ENCODE results near the gene TUBA4A. TPM values are rescaled to one million over a fixed set of nuclear protein-coding genes. Genes with fewer than 3 reads are reported as not detected.

The TUBA4A gene
- total and polyA plus RNA-seq, 7 donors: 47.1 to 109 (median 74.4) TPM

GRCh38 chr2:219218217-219218731 is 35.4 kb downstream of the TUBA4A start:
- intact Hi-C loops (cut with DNase I): loop anchor here (2.0 to 5.0 kb wide), 4 partner anchors 34 to 59 kb away; partner anchors contain the start of genes CNPPD1, DNAJB2, NHEJ1 and TUBA4A
- Histone ChIP-seq H3K27ac (peak overlapping the region; percentile 84 to 98 (median 96)), H3K4me3 (peak overlapping the region; percentile 41 to 62 (median 54)), H3K27me3 (no peaks in the 10 kb centered on the region), H3K9me3 (no peaks in the 10 kb centered on the region), H3K4me1 (peaks cover 0 to 37% (median 32%) of the 10 kb centered on the region in 4 donors), H3K36me3 (peaks cover 32 to 56% (median 52%) of the 10 kb centered on the region in 4 donors)
- 0 to 2% methylated on average over 37 of the region's 37 CpGs for WGBS, 2 donors
- TF ChIP-seq EP300 (IDR thresholded peaks at IDR 0.05) (peak in 1 of 4 donors; percentile 12), POLR2AphosphoS5 (IDR thresholded peaks at IDR 0.05) (peak in 2 of 4 donors; percentile 22 to 56), POLR2A (IDR thresholded peaks at IDR 0.05) (peak in 1 of 2 donors; percentile 34), CTCF (IDR thresholded peaks at IDR 0.05) (no peak)
- peak; percentile 90 for DNase-seq

- intact Hi-C loops (cut with DNase I): loop anchor here (5.0 kb wide), 2 partner anchors 36 to 61 kb away; partner anchors contain the start of genes DNAJB2, TUBA4A and TUBA4B
- TF ChIP-seq POLR2A (IDR thresholded peaks at IDR 0.05) (no peak), POLR2AphosphoS5 (IDR thresholded peaks at IDR 0.05) (no peak), EP300 (IDR thresholded peaks at IDR 0.05) (no peak), CTCF (IDR thresholded peaks at IDR 0.05) (no peak)
- peaks cover 0 to 37% (median 32%) of the 10 kb centered on the region in 4 donors for H3K4me1 ChIP-seq
- H3K36me3 ChIP-seq: peaks cover 22 to 51% (median 49%) of the 10 kb centered on the region in 4 donors
- no peak overlapping the region for H3K4me3 ChIP-seq
- WGBS, 2 donors: 89 to 91% methylated on average over 6 of the region's 6 CpGs
- H3K27me3 ChIP-seq: no peaks in the 10 kb centered on the region
- H3K27ac ChIP-seq: peak overlapping the region; percentile 84 to 98 (median 96)
- no peaks in the 10 kb centered on the region for H3K9me3 ChIP-seq
- no peak for DNase-seq
Measured at GRCh38 chr2:219216535-219216915, 37.2 kb downstream of the TUBA4A start.

- H3K4me3 ChIP-seq: no peak overlapping the region
- WGBS, 2 donors: 93 to 95% methylated on average over 27 of the region's 27 CpGs
- intact Hi-C loops (cut with DNase I): loop anchor here (5.0 kb wide), 2 partner anchors 36 to 61 kb away; partner anchors contain the start of genes DNAJB2, TUBA4A and TUBA4B
- peak overlapping the region in 2 of 4 donors; percentile 96 to 97 for H3K27ac ChIP-seq
- H3K9me3 ChIP-seq: no peaks in the 10 kb centered on the region
- H3K4me1 ChIP-seq: peaks cover 0 to 37% (median 32%) of the 10 kb centered on the region in 4 donors
- H3K36me3 ChIP-seq: peaks cover 17 to 46% (median 44%) of the 10 kb centered on the region in 4 donors
- no peak for DNase-seq
- TF ChIP-seq POLR2A (IDR thresholded peaks at IDR 0.05): no peak
- TF ChIP-seq POLR2AphosphoS5 (IDR thresholded peaks at IDR 0.05): no peak
- no peak for TF ChIP-seq EP300 (IDR thresholded peaks at IDR 0.05)
- TF ChIP-seq CTCF (IDR thresholded peaks at IDR 0.05): no peak
- no peaks in the 10 kb centered on the region for H3K27me3 ChIP-seq
Measured at GRCh38 chr2:219215871-219216534, 37.7 kb downstream of the TUBA4A start.

GRCh38 chr2:219214786-219215185 is 38.9 kb downstream of the TUBA4A start:
- Histone ChIP-seq H3K4me3 (no peak overlapping the region), H3K36me3 (peaks cover 9 to 43% (median 39%) of the 10 kb centered on the region in 4 donors), H3K27me3 (no peaks in the 10 kb centered on the region), H3K4me1 (peaks cover 0 to 32% (median 28%) of the 10 kb centered on the region in 4 donors), H3K9me3 (no peaks in the 10 kb centered on the region), H3K27ac (no peak overlapping the region)
- 94 to 95% methylated on average over 6 of the region's 6 CpGs for WGBS, 2 donors
- peak; percentile 44 for DNase-seq
- intact Hi-C loops (cut with DNase I): loop anchor here (5.0 kb wide), 2 partner anchors 38 to 63 kb away; partner anchors contain the start of genes DNAJB2, TUBA4A and TUBA4B
- TF ChIP-seq POLR2AphosphoS5 (IDR thresholded peaks at IDR 0.05) (no peak), CTCF (IDR thresholded peaks at IDR 0.05) (no peak), POLR2A (IDR thresholded peaks at IDR 0.05) (no peak), EP300 (IDR thresholded peaks at IDR 0.05) (no peak)
